NCI-H774 (cell line): ENCODE results near the gene ZBTB42.

Experiments
- DNase-seq: peaks from one replicate; lab custom pipeline; 2025; lab: John Stamatoyannopoulos, UW

The ZBTB42 gene

DNA sequence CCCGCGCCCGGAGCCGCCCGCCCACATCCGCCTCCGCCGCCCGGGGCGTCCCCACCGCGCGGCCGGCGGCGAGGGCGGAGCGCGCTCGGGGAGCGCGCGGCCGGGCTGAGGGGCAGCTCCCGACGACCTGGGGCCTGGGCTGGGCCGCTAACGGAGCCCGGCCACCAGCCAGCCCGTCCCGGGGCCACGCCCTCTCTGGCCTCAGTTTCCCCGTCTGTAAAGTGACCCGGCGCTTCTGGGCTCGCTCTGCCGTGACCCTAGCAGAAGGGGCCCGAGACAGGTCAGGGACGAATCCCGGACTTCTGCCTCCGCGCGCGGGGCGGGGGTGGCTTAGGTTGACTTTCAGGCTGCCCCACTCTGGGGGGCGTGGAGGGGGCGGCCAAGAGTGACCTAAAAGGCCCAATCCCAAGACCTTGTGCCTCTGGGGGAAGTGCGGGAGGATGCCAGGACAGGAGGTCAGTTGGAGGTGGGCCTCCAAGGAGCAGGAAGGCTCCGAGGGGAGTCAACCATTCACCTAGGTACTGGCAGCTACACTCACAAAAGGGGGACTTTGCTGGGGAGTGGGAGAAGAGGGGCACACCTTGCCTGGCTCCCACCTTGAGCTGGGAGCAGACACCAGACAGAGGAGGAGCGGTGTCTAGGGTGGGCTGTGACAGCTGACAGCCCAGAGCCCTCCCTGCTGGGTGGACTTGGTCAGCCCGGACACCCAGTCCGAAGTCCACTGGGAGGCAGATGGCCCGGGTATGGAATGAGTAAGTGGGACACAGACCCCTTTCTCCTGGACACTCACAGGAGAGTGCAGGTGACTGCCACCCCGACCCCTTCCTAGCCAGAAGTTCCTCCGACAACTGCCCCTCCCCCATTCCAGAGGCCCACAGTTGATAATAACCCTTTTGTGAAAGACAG lies 4.9 kb upstream of the ZBTB42 start:
- DNase-seq = peak; percentile 45

DNA sequence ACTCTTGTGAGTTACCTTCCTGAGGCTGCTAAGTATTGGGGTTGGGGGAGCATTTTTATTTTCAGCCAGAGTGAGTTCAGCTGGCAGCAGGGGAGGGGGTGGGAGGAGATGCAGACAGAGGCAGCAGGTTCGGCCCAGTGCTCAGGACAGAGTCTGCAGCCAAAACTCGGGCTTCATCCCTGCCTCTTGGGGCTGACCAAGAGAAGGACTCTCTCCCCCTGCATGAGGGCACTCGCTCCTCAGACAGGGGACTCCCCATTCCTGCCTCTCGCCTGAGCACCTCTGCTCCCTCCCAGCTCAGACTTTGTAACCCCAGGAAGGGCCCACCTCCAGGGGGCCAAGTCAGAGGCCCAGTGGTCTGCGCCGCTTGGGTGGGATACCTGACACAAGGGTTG lies 4.2 kb upstream of the ZBTB42 start:
- DNase-seq = no peak

DNA sequence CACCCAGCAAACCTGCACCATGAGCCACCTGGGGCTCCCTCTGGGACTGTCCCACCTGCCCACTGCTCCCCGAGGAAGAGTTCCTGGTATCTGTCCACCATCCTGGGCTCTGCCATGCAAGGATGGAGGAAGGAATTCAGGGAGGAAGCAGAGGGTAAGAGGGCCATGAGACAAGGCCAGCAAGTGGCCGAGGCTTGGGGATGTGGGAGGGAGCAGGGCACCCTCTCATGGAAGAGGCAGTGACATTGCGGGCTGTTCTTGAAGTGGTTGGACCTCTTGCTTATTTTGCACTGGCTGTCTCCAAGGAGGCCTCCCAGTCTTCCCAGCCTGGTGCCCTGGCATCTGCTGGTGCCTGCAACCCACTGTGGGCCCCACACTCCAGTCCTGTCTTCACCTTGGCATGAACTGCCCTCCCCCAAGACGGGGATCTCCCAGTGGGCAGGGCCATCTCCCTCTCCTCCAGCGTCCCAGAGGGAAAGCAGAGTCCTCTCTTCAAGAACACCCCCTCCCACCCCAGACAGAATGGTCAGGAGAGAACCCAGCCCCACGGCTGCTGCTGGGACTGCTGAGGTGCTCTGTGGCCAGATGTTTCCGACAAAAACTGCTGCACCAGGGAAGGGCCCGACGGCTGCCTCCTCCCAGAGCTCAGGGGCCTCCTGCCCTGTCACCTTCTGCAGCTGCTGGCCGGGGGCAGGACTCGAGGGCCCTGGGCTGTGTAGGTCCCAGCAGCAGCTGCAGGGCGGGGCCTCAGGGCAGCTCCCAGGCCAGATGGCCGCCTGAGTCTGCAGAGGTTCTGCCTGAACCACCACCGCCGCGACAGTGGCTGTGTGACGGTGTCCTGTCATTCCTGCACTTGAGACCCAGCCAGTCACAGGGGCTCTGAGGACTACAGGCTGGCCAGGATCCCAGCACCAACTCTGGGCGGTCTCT lies 3.5 kb upstream of the ZBTB42 start:
- DNase-seq = no peak

DNA sequence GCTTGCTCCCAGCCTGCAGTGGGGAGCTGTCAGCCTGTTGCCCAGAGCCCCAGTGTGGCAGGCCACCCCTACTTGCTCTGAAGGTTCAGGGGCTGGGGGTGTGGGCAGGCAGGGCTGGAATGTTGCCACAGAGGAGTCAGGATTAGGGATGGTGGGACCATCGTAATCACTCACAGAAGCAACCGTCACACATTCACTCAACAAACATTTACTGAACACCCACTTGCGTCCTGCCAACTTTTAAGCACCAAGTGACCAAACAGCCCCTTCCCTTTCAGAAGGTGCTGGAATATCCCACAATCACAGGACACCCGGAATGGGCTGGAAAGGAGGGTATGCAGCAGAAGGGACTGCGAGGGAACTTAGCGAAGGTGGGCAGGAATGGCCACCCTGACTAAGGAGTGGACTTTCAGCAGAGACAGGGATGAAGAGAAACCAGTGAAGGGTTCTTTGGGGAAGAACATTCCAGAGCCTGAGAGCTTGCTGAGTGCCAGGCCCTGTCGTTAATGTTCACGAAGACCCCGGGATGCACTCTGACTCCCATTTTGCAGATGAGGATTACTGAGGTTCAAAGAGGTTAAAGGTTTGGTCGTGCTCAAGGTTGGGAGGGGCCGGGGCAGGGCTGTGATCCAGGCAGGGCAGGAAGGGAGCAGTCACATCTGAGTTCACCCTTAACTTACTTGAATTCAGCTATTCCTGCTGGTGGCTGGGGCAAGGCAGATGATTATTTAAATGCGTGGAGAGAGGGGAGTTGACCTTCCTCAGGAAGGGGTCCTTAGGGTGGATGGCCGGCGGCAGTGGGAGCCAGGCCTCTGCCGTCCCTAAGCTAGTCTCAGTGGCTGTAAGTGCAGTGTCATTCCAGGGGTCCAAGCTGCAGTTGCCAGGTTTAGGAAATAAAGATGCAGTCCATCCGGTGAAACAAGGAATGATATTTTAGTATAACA lies 2.3 kb upstream of the ZBTB42 start:
- no peak for DNase-seq

DNA sequence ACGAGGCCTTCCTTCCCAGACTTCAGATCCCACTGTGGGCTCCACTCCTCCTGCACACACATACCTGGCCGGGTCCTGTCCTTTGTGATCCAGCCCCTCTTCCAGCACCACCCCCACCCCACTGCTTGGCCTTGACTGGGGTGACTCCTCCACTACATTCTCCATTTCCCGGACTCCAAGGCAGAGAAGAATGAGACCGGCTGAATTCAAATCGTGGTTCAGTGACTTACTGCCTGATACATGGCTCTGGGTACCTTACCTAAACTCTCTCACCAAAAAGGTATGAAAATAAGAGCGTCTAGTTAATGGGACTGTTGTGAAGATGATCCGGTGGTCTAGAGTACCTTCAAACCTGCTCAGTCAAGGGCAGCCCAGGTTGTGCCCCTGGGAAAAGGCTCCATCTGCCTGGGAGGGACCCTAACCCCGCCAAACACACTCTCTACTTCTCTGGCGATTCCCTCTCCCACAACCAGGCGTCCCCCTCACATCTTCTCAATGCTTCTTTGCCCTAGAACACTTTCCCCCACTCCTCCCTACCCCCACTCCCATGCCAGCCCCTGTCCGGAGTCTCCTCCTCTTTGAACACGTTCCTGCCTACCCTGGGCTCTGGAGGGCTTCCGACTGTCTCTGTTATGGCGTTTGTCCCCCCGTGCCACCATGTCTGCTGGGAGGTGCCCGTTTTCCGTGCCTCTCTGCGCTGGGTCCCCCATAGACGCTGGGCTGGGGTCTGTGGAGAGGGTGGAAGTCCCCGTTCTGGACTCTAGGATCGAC lies 1.5 kb upstream of the ZBTB42 start:
- DNase-seq = no peak

DNA sequence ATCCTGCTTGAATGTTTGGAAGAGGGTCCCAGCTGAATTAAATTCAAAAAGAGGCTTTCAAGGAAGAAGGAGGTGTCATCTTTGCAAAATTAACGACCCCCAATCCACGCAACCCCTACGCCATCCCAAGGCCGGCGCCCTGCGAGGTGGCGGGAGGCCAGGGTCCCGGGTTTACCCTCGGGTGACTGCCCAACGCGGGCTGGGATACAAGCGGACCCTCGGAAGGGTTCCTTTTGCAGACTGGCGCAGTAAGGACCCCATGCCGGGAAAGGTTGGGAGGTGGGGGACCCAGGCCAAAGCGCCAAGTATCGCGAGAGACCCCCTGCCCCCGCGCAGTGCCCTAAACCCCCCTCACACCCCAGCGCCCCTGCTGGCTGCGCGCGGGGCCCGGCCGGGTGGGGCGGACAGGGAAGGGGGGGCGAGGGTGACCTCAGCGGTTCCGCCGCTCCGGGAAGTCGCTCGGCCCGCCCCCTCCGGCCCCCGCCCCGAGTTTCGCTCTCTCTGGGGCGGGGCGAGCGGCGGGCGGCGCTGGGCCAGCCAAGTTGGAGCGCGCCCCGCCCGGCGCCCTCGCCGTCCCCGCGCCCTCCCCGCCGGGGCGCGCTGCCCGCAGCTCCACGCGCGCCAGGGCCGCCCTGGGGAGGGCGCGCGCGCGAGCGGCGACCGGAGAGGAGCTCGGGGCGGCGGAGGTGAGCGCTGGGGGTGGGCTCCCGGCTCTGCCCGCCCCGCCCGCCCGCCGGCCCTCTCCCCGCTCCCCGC lies 708 bp upstream of the ZBTB42 start:
- peak; percentile 61 for DNase-seq

DNA sequence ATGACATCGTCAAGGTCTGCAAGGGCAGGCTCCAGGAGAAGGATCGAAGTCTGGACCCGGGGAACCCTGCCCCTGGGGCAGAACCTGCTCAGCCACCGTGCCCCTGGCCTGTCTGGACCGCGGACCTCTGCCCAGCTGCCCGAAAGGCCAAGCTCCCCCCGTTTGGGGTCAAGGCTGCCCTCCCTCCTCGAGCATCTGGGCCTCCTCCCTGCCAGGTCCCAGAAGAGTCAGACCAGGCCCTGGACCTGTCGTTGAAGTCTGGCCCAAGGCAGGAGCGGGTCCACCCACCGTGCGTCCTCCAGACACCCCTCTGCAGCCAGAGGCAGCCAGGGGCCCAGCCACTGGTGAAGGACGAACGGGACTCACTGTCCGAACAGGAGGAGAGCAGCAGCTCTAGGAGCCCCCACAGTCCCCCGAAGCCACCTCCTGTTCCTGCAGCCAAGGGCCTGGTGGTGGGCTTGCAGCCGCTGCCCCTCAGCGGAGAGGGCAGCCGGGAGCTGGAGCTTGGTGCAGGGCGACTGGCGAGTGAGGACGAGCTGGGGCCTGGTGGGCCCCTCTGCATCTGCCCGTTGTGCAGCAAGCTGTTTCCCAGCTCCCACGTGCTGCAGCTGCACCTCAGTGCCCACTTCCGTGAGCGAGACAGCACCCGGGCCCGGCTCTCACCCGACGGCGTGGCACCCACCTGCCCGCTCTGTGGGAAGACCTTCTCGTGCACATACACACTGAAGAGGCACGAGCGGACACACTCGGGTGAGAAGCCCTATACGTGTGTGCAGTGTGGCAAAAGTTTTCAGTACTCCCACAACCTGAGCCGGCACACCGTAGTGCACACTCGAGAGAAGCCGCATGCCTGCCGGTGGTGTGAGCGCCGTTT lies 856 bp downstream of the ZBTB42 start:
- no peak for DNase-seq

DNA sequence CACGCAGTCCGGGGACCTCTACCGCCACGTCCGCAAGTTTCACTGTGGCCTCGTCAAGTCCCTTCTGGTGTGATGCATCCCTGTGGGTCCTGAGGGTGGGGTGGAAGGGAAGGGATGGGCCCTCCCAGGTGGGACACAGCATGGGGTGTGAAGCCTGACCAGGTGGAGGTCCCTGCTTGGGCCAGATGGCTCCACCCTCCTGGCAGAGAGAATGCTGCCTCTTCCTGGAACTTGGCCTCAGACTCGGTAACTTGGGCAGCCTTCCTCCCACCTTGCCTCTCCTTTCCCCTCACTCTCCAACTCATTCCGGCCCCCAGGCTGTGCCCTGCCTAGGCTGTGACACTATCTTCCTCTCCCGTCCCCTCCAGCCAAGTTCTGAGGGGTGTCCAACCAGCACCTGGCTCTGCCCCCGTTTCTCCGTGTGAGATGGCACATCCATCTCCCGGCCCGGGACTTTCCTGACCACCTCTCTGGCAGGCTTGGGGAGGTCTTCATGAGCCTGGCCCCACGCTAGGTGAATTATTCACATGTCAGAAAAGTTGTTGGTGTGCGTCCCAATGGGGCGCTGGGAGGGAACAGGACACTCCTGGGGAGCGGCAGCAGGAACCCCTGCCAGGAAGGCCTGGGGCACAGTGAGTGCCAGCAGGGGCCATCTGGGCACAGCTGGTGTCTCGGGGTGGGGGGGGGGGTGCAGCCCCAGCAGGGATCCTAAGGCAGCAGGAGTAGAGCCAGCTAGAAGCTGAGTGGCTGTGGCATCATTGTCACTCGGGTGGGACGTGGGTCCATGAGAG lies 1.7 kb downstream of the ZBTB42 start:
- no peak for DNase-seq

DNA sequence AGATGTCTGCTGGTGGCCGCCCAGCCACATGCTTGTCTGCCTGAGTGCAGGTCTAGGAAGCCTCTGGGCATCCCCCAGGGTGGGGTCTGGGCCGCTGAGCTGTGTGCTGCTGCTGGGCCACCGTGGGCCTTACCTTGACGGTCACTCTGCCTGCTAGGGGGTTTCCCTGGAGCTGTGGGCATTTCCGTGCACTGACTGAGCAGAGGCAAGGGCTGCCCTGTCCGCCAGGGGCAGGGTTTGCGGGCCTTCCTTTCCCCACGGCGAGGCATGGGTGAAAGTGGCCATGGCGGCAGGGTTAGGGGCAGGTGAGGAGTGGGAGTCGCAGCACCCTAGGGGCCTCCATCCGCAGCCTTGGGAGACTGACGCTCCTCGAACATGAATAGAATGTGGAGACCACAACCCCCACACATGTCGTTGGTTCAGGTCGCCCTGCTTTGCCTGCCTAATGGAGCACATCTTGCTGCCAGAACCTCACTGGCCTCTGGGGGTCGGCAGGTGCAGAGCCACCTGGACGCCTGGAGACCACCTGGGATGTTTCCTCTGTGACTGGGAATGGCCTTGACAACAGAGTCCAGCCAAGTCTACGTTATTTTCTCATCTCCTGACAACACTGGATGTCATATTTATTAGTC lies 2.5 kb downstream of the ZBTB42 start:
- DNase-seq = no peak

DNA sequence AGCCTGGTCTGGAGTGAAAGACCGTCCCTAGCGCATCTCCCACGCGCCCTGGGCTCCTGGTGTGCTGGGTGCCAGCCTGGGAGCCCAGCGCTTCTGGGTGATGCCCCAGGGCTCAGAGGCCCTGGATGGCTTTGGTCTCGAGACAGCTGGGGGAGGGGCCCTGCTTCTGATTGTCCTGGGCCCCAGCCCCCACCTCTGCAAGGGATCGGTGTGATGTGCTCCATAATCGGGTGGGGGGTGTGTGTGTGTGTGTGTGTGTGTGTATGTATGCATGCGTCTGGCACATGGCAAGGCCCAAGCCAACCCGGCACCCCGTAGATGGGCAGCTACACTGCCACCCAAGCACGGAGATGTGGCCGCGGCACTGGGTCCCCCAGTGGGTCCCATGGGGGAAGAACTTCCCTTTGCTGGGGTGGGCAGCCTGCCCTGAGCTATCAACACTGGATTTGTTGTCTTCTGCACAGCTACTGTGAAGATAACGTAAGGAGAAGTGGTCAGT lies 3.1 kb downstream of the ZBTB42 start:
- DNase-seq = no peak

DNA sequence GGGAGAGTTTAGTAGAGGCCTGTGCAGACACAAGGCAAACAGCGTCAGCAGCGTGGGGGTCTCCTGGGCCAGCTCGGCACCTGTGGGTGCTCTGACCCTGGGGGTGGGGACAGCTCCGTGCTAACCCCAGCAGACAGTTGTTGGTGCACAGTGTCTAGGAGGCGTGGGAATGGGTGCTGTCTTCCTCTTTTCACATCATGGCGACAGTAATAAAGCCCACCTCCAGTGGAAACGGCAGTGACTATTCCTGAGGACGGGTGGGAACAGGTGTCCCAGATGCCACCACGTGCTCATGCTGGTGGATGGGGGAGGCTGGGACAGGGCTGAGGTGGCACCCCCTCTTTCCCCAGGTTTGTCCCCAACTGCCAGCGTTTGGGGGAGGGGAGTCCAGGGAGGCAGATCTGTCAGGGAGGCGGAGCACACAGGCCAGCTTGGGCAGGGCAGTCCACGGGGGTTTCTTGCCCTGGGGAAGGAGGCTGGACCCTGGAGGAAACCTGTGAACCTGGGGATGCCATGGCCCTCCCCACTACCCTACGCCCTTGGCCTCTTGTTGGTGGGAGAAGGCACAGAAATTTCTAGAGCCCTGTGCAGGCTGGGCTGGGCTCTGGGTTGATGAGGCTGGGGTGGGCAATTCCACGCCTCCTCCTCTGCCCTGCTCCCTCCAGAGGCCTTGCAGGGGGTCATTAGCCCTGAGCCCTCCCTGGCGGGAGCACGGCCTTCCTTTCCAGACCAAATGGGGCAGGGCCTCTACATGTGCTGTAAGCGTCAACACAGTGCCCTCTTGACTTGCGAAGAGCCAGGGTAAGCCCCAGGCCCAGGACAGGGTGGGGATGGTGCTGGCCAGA lies 3.8 kb downstream of the ZBTB42 start:
- DNase-seq = no peak

DNA sequence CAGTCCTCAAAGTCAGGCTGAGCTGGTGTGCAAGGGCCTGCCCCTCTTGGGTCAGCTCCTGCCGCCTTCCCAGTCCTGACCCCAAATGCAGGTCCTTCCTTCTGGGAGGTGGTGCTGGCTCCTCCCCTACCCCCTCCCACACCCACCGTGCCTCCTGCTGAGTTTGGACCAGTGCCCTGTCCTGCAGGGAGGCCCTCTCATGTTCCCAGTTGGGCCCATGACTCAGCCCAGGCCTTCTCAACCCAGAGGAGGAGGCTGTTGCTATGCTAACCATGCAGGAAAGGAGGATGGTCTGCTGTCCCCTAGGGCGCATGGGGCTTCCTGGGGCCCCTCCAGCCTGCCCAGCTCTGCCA lies 4.4 kb downstream of the ZBTB42 start:
- DNase-seq = no peak

DNA sequence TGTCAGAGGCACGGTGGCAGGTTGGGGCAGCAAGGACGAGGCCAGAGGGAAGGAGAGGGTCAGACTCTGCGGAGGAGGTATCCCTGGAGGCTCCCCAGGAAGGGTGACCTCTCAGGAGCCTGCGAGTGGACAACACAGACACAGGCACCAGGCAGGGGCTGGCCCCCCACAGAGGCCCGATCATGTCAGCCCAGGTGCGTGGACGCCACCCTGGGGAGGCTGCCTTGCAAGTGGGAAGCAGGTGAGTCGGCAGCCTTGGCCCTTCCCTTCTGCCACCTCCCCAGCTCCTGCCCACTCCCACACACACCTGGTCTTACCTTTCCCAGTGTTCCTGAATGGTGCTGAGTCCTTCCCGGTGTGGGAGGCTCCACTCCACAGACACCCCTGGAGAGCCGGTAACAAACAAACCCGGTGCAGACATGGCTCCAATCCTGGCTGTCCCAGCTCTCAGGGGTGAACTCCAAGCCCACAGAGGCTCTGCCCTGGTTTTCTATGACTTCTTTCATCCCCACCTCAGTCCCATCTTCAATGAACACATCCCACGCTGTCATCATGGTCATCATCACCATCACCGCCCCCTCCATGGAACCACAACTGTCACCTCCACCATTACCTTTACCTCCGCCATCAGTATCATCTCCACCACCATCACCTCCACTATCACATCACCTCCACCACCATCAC lies 5.2 kb downstream of the ZBTB42 start:
- no peak for DNase-seq

DNA sequence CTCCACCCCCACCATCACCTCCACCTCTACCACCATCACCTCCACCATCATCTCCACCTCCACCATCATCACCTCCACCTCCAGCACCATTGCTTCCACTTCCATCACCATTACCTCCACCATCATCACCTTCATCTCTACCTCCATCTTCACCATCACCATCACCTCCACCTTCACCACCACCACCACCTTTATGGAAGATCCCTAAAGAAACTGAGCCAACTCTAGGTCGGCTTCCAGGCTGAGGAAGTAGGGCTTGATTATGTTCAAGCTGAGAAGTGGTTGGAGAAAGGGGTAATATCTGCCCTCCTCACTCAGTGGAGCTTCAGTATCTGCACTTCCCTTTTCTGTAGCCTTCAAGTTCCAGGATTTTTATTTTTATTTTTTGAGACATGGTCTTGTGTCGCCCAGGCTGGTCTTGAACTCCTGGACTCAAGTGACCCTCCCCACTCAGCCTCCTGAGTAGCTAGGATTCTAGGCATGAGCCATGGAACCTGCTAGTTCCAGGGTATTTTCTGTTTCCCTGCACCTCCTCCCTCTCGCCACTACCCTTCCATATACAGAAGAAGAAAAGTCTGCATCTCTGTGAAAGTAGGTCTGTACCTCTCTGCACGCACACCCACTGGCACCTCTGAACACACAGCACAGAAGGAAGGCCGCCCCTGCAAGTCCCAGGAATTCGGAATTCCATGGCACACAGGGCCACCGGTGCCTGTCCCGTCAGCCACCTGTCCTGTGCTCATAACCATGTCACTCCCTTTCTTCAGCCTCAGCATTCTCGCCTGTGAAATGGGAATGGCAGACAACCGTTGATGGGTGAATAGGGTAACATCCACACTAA lies 5.9 kb downstream of the ZBTB42 start:
- DNase-seq = no peak

DNA sequence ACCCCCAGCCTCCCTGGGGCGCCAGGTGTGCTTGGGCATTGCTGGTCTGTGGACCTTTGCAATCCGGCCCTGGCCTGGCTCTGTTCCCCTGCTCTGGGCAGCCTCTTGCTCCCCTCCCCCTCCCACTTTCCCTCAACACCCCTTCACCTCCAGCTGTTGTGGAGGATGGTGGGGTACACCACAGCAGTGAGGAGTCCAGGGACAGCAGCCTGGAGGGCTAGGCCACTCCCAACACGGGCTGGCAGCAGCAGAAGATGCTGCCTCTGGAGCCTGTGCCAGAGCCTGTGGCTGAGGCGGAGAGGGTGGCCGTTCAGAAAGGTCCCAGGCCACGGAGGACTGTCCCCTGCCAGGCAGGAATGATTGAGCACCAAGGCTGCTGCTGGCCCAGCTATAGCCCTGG lies 7.6 kb downstream of the ZBTB42 start:
- DNase-seq = no peak
